HL-60 (cell line): ENCODE data around the gene NXT1.

ENCODE experiments used
- DNase-seq, 2 experiments: peaks; one replicate each; pipeline ENCODE4 v3.0.0-alpha.2; 2010 to 2020; ENCODE audit warnings: low read depth in 1 of 2, low spot score in 1 of 2
- H3K27ac ChIP-seq: fragments of 250-450 bp; sonication (Bioruptor Pico); replicated peaks from 2 replicates; pipeline ENCODE4 v1.5.1; 2020; ENCODE audit warnings: mild to moderate bottlenecking, moderate library complexity
- H3K27me3 ChIP-seq: fragments of 250-450 bp; sonication (Bioruptor Pico); 2 replicates; pipeline ENCODE4 v1.5.1; 2021; ENCODE audit warnings: mild to moderate bottlenecking, moderate library complexity; ENCODE audit not compliant: insufficient read depth, poor library complexity, severe bottlenecking
- H3K4me3 ChIP-seq: replicated peaks from 2 replicates; pipeline ENCODE4 v1.5.1; 2011; ENCODE audit warnings: mild to moderate bottlenecking, control low read depth, low read length; ENCODE audit not compliant: insufficient read depth
- CTCF ChIP-seq: IDR thresholded peaks from one replicate; pipeline ENCODE4 v1.5.1; 2011; ENCODE audit warnings: low read length, control low read depth, inconsistent platforms; ENCODE audit not compliant: insufficient read depth
- GABPA ChIP-seq: IDR thresholded peaks from 2 replicates; pipeline ENCODE4 v1.6.1; 2012; ENCODE audit warnings: low read depth
- POLR2AphosphoS5 ChIP-seq: IDR thresholded peaks from 2 replicates; pipeline ENCODE4 v1.6.1; 2012; ENCODE audit warnings: low read depth
- REST ChIP-seq: IDR thresholded peaks from 2 replicates; pipeline ENCODE4 v1.6.1; 2012; ENCODE audit warnings: low read depth; ENCODE audit not compliant: insufficient replicate concordance
- SPI1 ChIP-seq: IDR thresholded peaks from 2 replicates; pipeline ENCODE4 v1.6.1; 2012; ENCODE audit warnings: low read depth, mild to moderate bottlenecking, borderline replicate concordance

NXT1 gene

GRCh38 chr20:23375827-23376226 lies 25.2 kb downstream of the NXT1 start:
- no peak for TF ChIP-seq REST
- TF ChIP-seq GABPA: no peak
- no peak for TF ChIP-seq SPI1
- TF ChIP-seq POLR2AphosphoS5: no peak
- TF ChIP-seq CTCF: no peak
- DNase-seq: no peak
- Histone ChIP-seq H3K27me3 (no peaks in the 10 kb centered on the region), H3K4me3 (no peak overlapping the region), H3K27ac (no peak overlapping the region)

- TF ChIP-seq REST (no peak), GABPA (no peak), SPI1 (no peak), POLR2AphosphoS5 (no peak), CTCF (no peak)
- no peak overlapping the region for H3K4me3 ChIP-seq
- DNase-seq: no peak
- H3K27ac ChIP-seq: no peak overlapping the region
- H3K27me3 ChIP-seq: no peaks in the 10 kb centered on the region
These were observed 29.2 kb downstream of the NXT1 start for GRCh38 chr20:23379772-23380171.

- Histone ChIP-seq H3K27me3 (no peaks in the 10 kb centered on the region), H3K4me3 (no peak overlapping the region), H3K27ac (no peak overlapping the region)
- no peak for TF ChIP-seq POLR2AphosphoS5
- no peak for TF ChIP-seq SPI1
- DNase-seq: no peak
These were observed 31.3 kb downstream of the NXT1 start for GRCh38 chr20:23381876-23382275.

- no peaks in the 10 kb centered on the region for H3K27me3 ChIP-seq
- TF ChIP-seq GABPA (no peak), CTCF (no peak), POLR2AphosphoS5 (no peak), SPI1 (no peak), REST (no peak)
- no peak overlapping the region for H3K4me3 ChIP-seq
- no peak for DNase-seq
- H3K27ac ChIP-seq: no peak overlapping the region
These were observed 35.9 kb downstream of the NXT1 start for GRCh38 chr20:23386304-23387117.
